NT2/D1 (cell line): ENCODE data around the gene SCIMP.

Experiments
- YY1 ChIP-seq: IDR thresholded peaks from 2 replicates; pipeline ENCODE4 v1.6.1; 2011; ENCODE audit not compliant: insufficient read length, insufficient read depth
- ZNF274 ChIP-seq: IDR thresholded peaks from 2 replicates; pipeline ENCODE4 v1.6.1; 2011; ENCODE audit warnings: mild to moderate bottlenecking, low read depth, low read length

GRCh38 chr17:5237541-5238016 is 2.9 kb upstream of the SCIMP start:
- TF ChIP-seq ZNF274 (no peak), YY1 (no peak)
